Thyroid gland (tissue), 4 donors: ENCODE results near the gene DIABLO.

Experiments used
- CTCF ChIP-seq, 6 experiments: fragments of 200-600 bp in 3 of 6; fragments of 450-650 bp in 3 of 6; sonication (generic) in 3 of 6; IDR thresholded peaks; one replicate each; pipeline ENCODE4 v1.5.1; 2016 to 2019; ENCODE audit warnings: antibody characterized with exemption in 6 of 6, mild to moderate bottlenecking in 2 of 6, inconsistent platforms in 1 of 6, moderate library complexity in 1 of 6
- POLR2A ChIP-seq, 2 donors: fragments of 450-650 bp; IDR thresholded peaks; one replicate each; pipeline ENCODE4 v1.6.1; 2017; ENCODE audit warnings: antibody characterized with exemption in 2 of 2, mild to moderate bottlenecking in 2 of 2, moderate library complexity in 1 of 2

GRCh38 chr12:122183588-122183940 is 42.3 kb downstream of the DIABLO start:
- TF ChIP-seq CTCF (IDR thresholded peaks at IDR 0.05) (no peak), POLR2A (IDR thresholded peaks at IDR 0.05) (no peak)
